ENCODE results near the gene RASGRF1. TPM values are rescaled to one million over a fixed set of nuclear protein-coding genes. Genes with fewer than 3 reads are reported as not detected.
"Not testable (repeated sequence)": the region's sequence is repeated elsewhere in the genome, so short reads cannot be mapped to it uniquely, and the experiment has no call there.

RASGRF1 gene
- total and polyA plus RNA-seq, 10 donors = 0.50 to 3.4 (median 1.8) TPM

- Histone ChIP-seq H3K9me3 (peaks cover 0 to 8% (median 0%) of the 10 kb centered on the region in 8 donors), H3K4me3 (no peak overlapping the region), H3K4me1 (no peaks in the 10 kb centered on the region), H3K36me3 (no peaks in the 10 kb centered on the region), H3K27me3 (replicated peaks in 1 of 7) (peaks cover 0 to 30% (median 0%) of the 10 kb centered on the region in 7 donors), H3K27ac (no peak overlapping the region)
- 71 to 87% (median 77%) methylated on average over 2 of the region's 2 CpGs for WGBS, 5 donors
- DNase-seq = no peak
- intact Hi-C loops (cut with DNase I; ENCODE audit: low total_unique reads) = no loop called here
- TF ChIP-seq POLR2A (IDR thresholded peaks at IDR 0.05) = no peak
- TF ChIP-seq CTCF (IDR thresholded peaks at IDR 0.05 in 8 of 11, conservative IDR thresholded peaks at IDR 0.05 in 3 of 11) = no peak
- TF ChIP-seq POLR2AphosphoS5 (IDR thresholded peaks at IDR 0.05) = no peak
These were observed 23.3 kb upstream of the RASGRF1 start for GRCh38 chr15:79113831-79114230.

GRCh38 chr15:79111404-79111803, 20.8 kb upstream of the RASGRF1 start:
- DNase-seq; intact Hi-C loops (cut with DNase I; ENCODE audit: low total_unique reads); H3K27ac ChIP-seq; H3K36me3 ChIP-seq; H3K4me3 ChIP-seq; H3K9me3 ChIP-seq: not testable (repeated sequence)
- Histone ChIP-seq H3K27me3 (replicated peaks in 1 of 7) (peaks cover 0 to 41% (median 0%) of the 10 kb centered on the region in 7 donors), H3K4me1 (peaks cover 0 to 13% (median 0%) of the 10 kb centered on the region in 6 donors)

GRCh38 chr15:79105141-79105540, 14.6 kb upstream of the RASGRF1 start:
- Histone ChIP-seq H3K36me3 (no peaks in the 10 kb centered on the region), H3K9me3 (no peaks in the 10 kb centered on the region), H3K27me3 (replicated peaks in 1 of 7) (peaks cover 0 to 69% (median 7%) of the 10 kb centered on the region in 7 donors), H3K4me1 (peaks cover 0 to 13% (median 0%) of the 10 kb centered on the region in 6 donors), H3K27ac (no peak overlapping the region), H3K4me3 (no peak overlapping the region)
- whole genome bisulfite sequencing, 5 donors = 89 to 100% (median 95%) methylated on average over 2 to 4 of the region's 4 CpGs
- intact Hi-C loops (cut with DNase I; ENCODE audit: low total_unique reads) = no loop called here
- no peak for TF ChIP-seq POLR2AphosphoS5 (IDR thresholded peaks at IDR 0.05)
- TF ChIP-seq POLR2A (IDR thresholded peaks at IDR 0.05) = no peak
- TF ChIP-seq CTCF (IDR thresholded peaks at IDR 0.05 in 8 of 11, conservative IDR thresholded peaks at IDR 0.05 in 3 of 11) = no peak
- DNase-seq = no peak

- Histone ChIP-seq H3K27ac (no peak overlapping the region), H3K27me3 (replicated peaks in 1 of 7) (peaks cover 0 to 85% (median 7%) of the 10 kb centered on the region in 7 donors), H3K36me3 (no peaks in the 10 kb centered on the region), H3K4me3 (no peak overlapping the region), H3K9me3 (no peaks in the 10 kb centered on the region), H3K4me1 (peaks cover 0 to 11% (median 0%) of the 10 kb centered on the region in 6 donors)
- no peak for DNase-seq
- no peak for TF ChIP-seq CTCF (IDR thresholded peaks at IDR 0.05 in 8 of 11, conservative IDR thresholded peaks at IDR 0.05 in 3 of 11)
- TF ChIP-seq POLR2A (IDR thresholded peaks at IDR 0.05) = no peak
- no peak for TF ChIP-seq POLR2AphosphoS5 (IDR thresholded peaks at IDR 0.05)
- WGBS, 5 donors = 77 to 87% (median 82%) methylated on average over 6 of the region's 6 CpGs
- intact Hi-C loops (cut with DNase I; ENCODE audit: low total_unique reads) = no loop called here
These were observed 12.0 kb upstream of the RASGRF1 start for GRCh38 chr15:79102595-79102994.

Data from spleen (tissue), 11 donors.